Measurements from ENCODE around the gene ZMIZ1. TPM values are rescaled to one million over a fixed set of nuclear protein-coding genes. Genes with fewer than 3 reads are reported as not detected.

Gene ZMIZ1
- total and polyA plus RNA-seq, 4 donors = 43.0 to 178 (median 107) TPM

DNA sequence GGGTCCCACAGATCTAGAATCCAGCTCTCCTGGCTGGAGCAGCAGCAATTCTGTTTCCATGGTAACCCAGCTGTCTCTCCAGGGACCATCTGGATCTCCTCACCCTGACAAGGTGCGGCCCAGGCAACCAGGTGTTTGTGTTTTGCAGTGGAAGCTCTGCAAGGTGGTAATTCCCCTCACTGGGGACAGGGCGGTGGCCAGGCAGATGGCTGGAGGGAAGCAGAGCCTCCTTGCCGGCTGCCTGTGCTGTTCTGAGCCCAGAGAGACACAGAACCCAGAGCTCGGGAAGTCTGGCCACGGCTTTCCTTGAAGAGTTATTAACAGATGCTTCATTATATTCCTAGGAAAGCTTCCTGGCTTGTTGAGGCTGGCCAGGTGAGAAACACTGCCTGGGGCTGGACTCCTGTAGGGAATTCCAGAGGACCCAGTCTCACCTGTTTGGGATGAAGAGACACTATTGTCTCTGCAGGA lies 160.3 kb downstream of the ZMIZ1 start:
- peaks cover 52% of the 10 kb centered on the region for H3K4me1 ChIP-seq (ENCODE audit: control insufficient read depth, insufficient read depth, low read length)
- no peak overlapping the region for H3K4me3 ChIP-seq (ENCODE audit: low read depth, low read length)
- peaks cover 55% of the 10 kb centered on the region for H3K36me3 ChIP-seq (ENCODE audit: control insufficient read depth, insufficient read depth, low read length)
- peak overlapping the region; percentile 40 for H3K27ac ChIP-seq (ENCODE audit: low read depth, low read length)
- no peaks in the 10 kb centered on the region for H3K9me3 ChIP-seq (ENCODE audit: control insufficient read depth, insufficient read depth, low read length)
- no peaks in the 10 kb centered on the region for H3K27me3 ChIP-seq (ENCODE audit: control insufficient read depth, insufficient read depth, low read length)
- 52% methylated on average over 4 of the region's 5 CpGs for WGBS (ENCODE audit: insufficient coverage)
- DNase-seq (ENCODE audit: low read depth in 4 of 6, low spot score in 6 of 6) = peak in 2 of 6 donors; percentile 75 to 88

DNA sequence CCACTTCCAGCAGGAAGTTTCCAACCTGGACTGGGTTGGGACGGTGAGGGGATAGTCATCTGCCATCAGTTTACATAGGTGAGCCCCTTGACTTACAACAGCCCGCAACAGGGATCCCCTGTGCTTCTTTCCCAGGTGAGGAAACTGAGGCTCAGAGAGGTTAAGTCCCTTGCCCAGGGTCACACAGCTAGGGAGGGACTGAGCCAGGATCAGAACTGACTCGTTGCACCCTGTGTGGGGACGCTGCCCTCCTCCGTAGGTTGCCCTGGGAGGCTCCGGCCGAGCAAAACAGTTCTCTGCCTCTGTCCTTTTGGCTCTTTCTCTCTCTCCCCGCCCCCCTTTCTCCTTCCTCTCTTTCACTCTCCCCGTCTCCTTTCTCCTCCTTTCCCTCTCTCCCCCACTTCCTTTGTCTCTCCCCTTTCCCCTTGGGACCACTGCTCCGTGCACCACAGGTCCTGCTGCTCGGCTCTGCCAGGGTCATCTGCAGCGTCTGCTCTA lies 161.1 kb downstream of the ZMIZ1 start:
- H3K4me1 ChIP-seq (ENCODE audit: control insufficient read depth, insufficient read depth, low read length) = peaks cover 47% of the 10 kb centered on the region
- H3K36me3 ChIP-seq (ENCODE audit: control insufficient read depth, insufficient read depth, low read length) = peaks cover 53% of the 10 kb centered on the region
- H3K4me3 ChIP-seq (ENCODE audit: low read depth, low read length) = no peak overlapping the region
- 43% methylated on average over 12 of the region's 12 CpGs for WGBS (ENCODE audit: insufficient coverage)
- peak overlapping the region; percentile 61 for H3K27ac ChIP-seq (ENCODE audit: low read depth, low read length)
- no peak for DNase-seq (ENCODE audit: low read depth in 4 of 6, low spot score in 6 of 6)
- no peaks in the 10 kb centered on the region for H3K9me3 ChIP-seq (ENCODE audit: control insufficient read depth, insufficient read depth, low read length)
- no peaks in the 10 kb centered on the region for H3K27me3 ChIP-seq (ENCODE audit: control insufficient read depth, insufficient read depth, low read length)

DNA sequence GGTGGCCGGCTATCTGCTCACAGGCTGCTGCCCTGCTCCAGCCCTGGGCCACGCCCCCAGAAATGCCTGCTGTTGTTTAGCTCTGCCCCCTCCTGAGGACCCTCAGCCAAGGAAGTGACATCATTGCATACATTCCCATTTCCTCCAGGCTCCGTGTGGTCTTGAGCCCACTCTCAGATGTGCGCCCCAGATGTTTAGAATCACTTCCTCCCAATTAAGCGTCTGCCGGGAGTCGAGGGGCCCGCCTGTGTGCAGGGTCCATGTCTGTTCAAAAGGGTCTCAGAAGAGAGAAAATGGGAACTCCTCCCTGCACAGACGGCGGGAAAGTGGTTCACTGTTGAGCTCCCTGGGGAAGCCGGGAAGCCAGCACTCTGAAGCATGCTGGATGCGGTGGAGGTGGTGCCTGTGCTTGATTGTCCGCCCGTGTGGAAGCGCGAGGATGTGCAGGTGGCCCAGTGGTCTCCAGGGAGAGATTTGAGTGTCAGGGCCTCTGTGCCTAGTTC lies 161.6 kb downstream of the ZMIZ1 start:
- Histone ChIP-seq H3K9me3 (ENCODE audit: control insufficient read depth, insufficient read depth, low read length) (no peaks in the 10 kb centered on the region), H3K36me3 (ENCODE audit: control insufficient read depth, insufficient read depth, low read length) (peaks cover 58% of the 10 kb centered on the region), H3K27me3 (ENCODE audit: control insufficient read depth, insufficient read depth, low read length) (no peaks in the 10 kb centered on the region), H3K4me3 (ENCODE audit: low read depth, low read length) (no peak overlapping the region), H3K4me1 (ENCODE audit: control insufficient read depth, insufficient read depth, low read length) (peaks cover 51% of the 10 kb centered on the region), H3K27ac (ENCODE audit: low read depth, low read length) (peak overlapping the region; percentile 61)
- DNase-seq (ENCODE audit: low read depth in 4 of 6, low spot score in 6 of 6) = peak in 2 of 6 donors; percentile 72 to 96
- WGBS (ENCODE audit: insufficient coverage) = 18% methylated on average over 12 of the region's 16 CpGs

DNA sequence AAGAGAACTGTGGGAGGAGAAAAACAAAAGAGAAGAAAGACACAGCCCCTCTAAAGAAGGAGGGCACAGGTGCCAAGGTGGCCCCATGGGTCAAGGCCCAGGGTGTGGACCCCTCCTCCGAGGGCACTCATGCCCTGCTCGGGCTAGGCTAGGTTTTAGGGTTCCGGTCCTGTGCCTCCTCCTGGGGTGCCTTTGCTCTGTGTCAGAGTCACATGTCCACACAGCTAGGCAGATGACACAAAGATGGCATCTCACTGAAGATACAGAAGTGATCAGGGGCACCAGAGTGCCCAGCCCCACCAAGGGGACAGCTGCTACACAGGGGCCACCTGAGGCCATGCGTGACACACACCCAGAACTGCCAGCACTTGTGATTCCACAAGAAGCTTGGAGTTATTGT lies 162.1 kb downstream of the ZMIZ1 start:
- 91% methylated on average over 4 of the region's 4 CpGs for WGBS (ENCODE audit: insufficient coverage)

GRCh38 chr10:79231908-79232307 lies 163.1 kb downstream of the ZMIZ1 start:
- no peaks in the 10 kb centered on the region for H3K9me3 ChIP-seq (ENCODE audit: control insufficient read depth, insufficient read depth, low read length)
- DNase-seq (ENCODE audit: low read depth in 4 of 6, low spot score in 6 of 6) = no peak
- peaks cover 55% of the 10 kb centered on the region for H3K36me3 ChIP-seq (ENCODE audit: control insufficient read depth, insufficient read depth, low read length)
- H3K4me3 ChIP-seq (ENCODE audit: low read depth, low read length) = no peak overlapping the region
- no peaks in the 10 kb centered on the region for H3K27me3 ChIP-seq (ENCODE audit: control insufficient read depth, insufficient read depth, low read length)
- H3K27ac ChIP-seq (ENCODE audit: low read depth, low read length) = no peak overlapping the region
- H3K4me1 ChIP-seq (ENCODE audit: control insufficient read depth, insufficient read depth, low read length) = peaks cover 62% of the 10 kb centered on the region
- WGBS (ENCODE audit: insufficient coverage) = 82% methylated on average over 3 of the region's 3 CpGs

More for the DNA sequence above, 162.1 kb downstream of the ZMIZ1 start:
- no peaks in the 10 kb centered on the region for H3K9me3 ChIP-seq (ENCODE audit: control insufficient read depth, insufficient read depth, low read length)
- peaks cover 55% of the 10 kb centered on the region for H3K4me1 ChIP-seq (ENCODE audit: control insufficient read depth, insufficient read depth, low read length)
- H3K27me3 ChIP-seq (ENCODE audit: control insufficient read depth, insufficient read depth, low read length) = no peaks in the 10 kb centered on the region
- DNase-seq (ENCODE audit: low read depth in 4 of 6, low spot score in 6 of 6) = no peak
- peak overlapping the region; percentile 61 for H3K27ac ChIP-seq (ENCODE audit: low read depth, low read length)
- H3K4me3 ChIP-seq (ENCODE audit: low read depth, low read length) = no peak overlapping the region
- peaks cover 54% of the 10 kb centered on the region for H3K36me3 ChIP-seq (ENCODE audit: control insufficient read depth, insufficient read depth, low read length)

DNA sequence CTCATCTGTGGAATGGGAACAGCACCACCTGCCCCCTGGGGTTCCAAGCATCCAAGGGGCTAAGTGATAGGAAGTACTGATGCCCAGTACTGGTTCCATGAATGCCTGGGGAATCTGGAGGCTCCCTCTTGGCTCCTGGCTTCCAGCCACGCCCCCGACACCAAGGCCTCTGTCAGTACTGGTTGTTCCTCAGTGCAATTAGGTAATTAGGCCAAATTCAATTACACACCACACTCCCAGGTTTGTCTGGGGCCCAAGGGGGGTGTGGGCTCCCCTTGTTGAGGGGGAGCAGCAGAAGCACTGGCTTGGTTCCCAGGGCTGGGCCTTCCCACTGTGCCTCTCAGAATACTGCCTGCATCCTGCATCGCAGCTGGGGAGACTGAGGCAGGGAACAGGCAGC lies 164.1 kb downstream of the ZMIZ1 start:
- Histone ChIP-seq H3K9me3 (ENCODE audit: control insufficient read depth, insufficient read depth, low read length) (no peaks in the 10 kb centered on the region), H3K27me3 (ENCODE audit: control insufficient read depth, insufficient read depth, low read length) (no peaks in the 10 kb centered on the region), H3K4me3 (ENCODE audit: low read depth, low read length) (no peak overlapping the region), H3K36me3 (ENCODE audit: control insufficient read depth, insufficient read depth, low read length) (peaks cover 58% of the 10 kb centered on the region), H3K27ac (ENCODE audit: low read depth, low read length) (no peak overlapping the region), H3K4me1 (ENCODE audit: control insufficient read depth, insufficient read depth, low read length) (peaks cover 68% of the 10 kb centered on the region)
- WGBS (ENCODE audit: insufficient coverage) = 58% methylated on average over 1 of the region's 3 CpGs
- no peak for DNase-seq (ENCODE audit: low read depth in 4 of 6, low spot score in 6 of 6)

GRCh38 chr10:79234391-79235315 lies 165.9 kb downstream of the ZMIZ1 start:
- H3K27ac ChIP-seq (ENCODE audit: low read depth, low read length) = no peak overlapping the region

DNA sequence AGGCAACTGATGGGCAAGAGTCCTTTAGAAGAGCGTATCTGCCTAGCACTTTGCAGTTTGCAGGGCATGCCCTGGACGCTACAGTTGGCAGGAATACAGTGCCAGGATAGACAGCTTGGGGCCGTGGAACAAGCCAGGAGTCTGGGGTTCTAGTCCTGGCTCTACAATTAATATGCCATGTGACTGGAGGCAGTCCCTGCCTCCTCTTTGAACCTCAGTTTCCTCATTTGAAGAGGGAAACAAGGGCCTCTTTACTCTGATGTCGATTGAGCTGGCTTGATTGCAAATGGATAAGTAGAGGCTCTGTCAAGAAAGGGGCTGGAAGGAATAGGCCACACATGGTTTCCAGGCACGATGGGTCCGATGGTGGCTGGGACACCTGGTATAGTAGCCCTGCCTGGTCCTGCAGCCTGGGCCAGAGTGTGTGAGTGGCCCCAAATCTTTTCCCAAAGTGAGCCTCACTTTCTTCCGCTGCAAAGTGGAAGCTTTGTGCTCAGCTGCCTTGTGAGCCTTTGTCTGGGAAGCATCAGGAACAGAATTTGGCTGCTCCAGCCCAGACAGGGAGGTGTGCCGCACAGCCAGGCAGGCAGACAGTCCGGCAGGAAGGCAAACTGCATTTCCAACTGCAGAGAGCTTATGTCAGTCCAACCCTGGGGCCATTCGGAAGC lies 167.1 kb downstream of the ZMIZ1 start:
- H3K4me1 ChIP-seq (ENCODE audit: control insufficient read depth, insufficient read depth, low read length) = peaks cover 68% of the 10 kb centered on the region
- no peaks in the 10 kb centered on the region for H3K27me3 ChIP-seq (ENCODE audit: control insufficient read depth, insufficient read depth, low read length)
- no peak overlapping the region for H3K4me3 ChIP-seq (ENCODE audit: low read depth, low read length)
- H3K9me3 ChIP-seq (ENCODE audit: control insufficient read depth, insufficient read depth, low read length) = no peaks in the 10 kb centered on the region
- no peak overlapping the region for H3K27ac ChIP-seq (ENCODE audit: low read depth, low read length)
- WGBS (ENCODE audit: insufficient coverage) = 32% methylated on average over 10 of the region's 10 CpGs
- peaks cover 43% of the 10 kb centered on the region for H3K36me3 ChIP-seq (ENCODE audit: control insufficient read depth, insufficient read depth, low read length)
- DNase-seq (ENCODE audit: low read depth in 4 of 6, low spot score in 6 of 6) = no peak

More at GRCh38 chr10:79234391-79235315, 165.9 kb downstream of the ZMIZ1 start:
- Histone ChIP-seq H3K9me3 (ENCODE audit: control insufficient read depth, insufficient read depth, low read length) (no peaks in the 10 kb centered on the region), H3K36me3 (ENCODE audit: control insufficient read depth, insufficient read depth, low read length) (peaks cover 54% of the 10 kb centered on the region), H3K4me1 (ENCODE audit: control insufficient read depth, insufficient read depth, low read length) (peaks cover 69% of the 10 kb centered on the region), H3K4me3 (ENCODE audit: low read depth, low read length) (no peak overlapping the region), H3K27me3 (ENCODE audit: control insufficient read depth, insufficient read depth, low read length) (no peaks in the 10 kb centered on the region)
- DNase-seq (ENCODE audit: low read depth in 4 of 6, low spot score in 6 of 6) = no peak
- 94% methylated on average over 4 of the region's 8 CpGs for WGBS (ENCODE audit: insufficient coverage)

DNA sequence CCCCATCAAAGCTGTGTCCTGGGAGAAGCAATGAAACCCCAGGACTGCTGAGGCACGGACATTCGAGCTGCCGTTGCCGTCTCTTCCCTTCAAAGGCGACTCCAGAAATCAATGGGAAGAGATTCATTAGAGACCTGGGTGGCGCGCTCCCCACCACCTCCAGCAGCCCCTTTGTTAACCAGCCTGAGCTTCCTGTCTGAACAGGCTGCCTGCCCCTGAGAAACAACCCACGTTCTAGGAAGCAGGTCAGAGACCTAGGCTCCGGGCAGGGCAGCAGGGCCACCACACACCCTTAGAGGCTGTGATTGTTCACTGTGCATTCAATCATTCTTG lies 167.6 kb downstream of the ZMIZ1 start:
- H3K36me3 ChIP-seq (ENCODE audit: control insufficient read depth, insufficient read depth, low read length) = peaks cover 39% of the 10 kb centered on the region
- WGBS (ENCODE audit: insufficient coverage) = 47% methylated on average over 9 of the region's 9 CpGs
- H3K27ac ChIP-seq (ENCODE audit: low read depth, low read length) = no peak overlapping the region
- no peaks in the 10 kb centered on the region for H3K27me3 ChIP-seq (ENCODE audit: control insufficient read depth, insufficient read depth, low read length)
- peaks cover 70% of the 10 kb centered on the region for H3K4me1 ChIP-seq (ENCODE audit: control insufficient read depth, insufficient read depth, low read length)
- peak in 1 of 6 donors; percentile 48 for DNase-seq (ENCODE audit: low read depth in 4 of 6, low spot score in 6 of 6)
- H3K9me3 ChIP-seq (ENCODE audit: control insufficient read depth, insufficient read depth, low read length) = no peaks in the 10 kb centered on the region
- H3K4me3 ChIP-seq (ENCODE audit: low read depth, low read length) = no peak overlapping the region
